Measurements from ENCODE around the gene IMPA2.

IMPA2 gene

GRCh38 chr18:12046046-12046750, 64.9 kb downstream of the IMPA2 start:
- Histone ChIP-seq H3K4me2 (ENCODE audit: low read depth, low read length, poor library complexity, severe bottlenecking) (no peak overlapping the region), H3K79me2 (ENCODE audit: insufficient read depth, low read length) (no peaks in the 10 kb centered on the region), H3K9me3 (ENCODE audit: insufficient read depth, low read depth, low read length) (no peaks in the 10 kb centered on the region), H3F3A (ENCODE audit: low read depth) (no peaks in the 10 kb centered on the region), H3K9ac (ENCODE audit: low read depth, low read length, poor library complexity, severe bottlenecking) (no peak overlapping the region), H4K20me1 (ENCODE audit: insufficient read depth, low read length, poor library complexity, severe bottlenecking) (no peaks in the 10 kb centered on the region), H3K36me3 (ENCODE audit: insufficient read depth, low read length) (no peaks in the 10 kb centered on the region), H2AFZ (ENCODE audit: low read length) (no peak overlapping the region), H3K4me3 (ENCODE audit: low read length, poor library complexity, severe bottlenecking) (no peak overlapping the region), H3K9me2 (replicated peaks; ENCODE audit: low read depth, low read length) (no peaks in the 10 kb centered on the region), H3K27me3 (ENCODE audit: insufficient read depth, low read length, poor library complexity, severe bottlenecking) (no peaks in the 10 kb centered on the region), H3K4me1 (ENCODE audit: insufficient read depth, low read length, poor library complexity, severe bottlenecking) (no peaks in the 10 kb centered on the region)
- no peak for TF ChIP-seq EZH2phosphoT487 (IDR thresholded peaks at IDR 0.05; ENCODE audit: borderline replicate concordance)
- TF ChIP-seq, protein P1, sequence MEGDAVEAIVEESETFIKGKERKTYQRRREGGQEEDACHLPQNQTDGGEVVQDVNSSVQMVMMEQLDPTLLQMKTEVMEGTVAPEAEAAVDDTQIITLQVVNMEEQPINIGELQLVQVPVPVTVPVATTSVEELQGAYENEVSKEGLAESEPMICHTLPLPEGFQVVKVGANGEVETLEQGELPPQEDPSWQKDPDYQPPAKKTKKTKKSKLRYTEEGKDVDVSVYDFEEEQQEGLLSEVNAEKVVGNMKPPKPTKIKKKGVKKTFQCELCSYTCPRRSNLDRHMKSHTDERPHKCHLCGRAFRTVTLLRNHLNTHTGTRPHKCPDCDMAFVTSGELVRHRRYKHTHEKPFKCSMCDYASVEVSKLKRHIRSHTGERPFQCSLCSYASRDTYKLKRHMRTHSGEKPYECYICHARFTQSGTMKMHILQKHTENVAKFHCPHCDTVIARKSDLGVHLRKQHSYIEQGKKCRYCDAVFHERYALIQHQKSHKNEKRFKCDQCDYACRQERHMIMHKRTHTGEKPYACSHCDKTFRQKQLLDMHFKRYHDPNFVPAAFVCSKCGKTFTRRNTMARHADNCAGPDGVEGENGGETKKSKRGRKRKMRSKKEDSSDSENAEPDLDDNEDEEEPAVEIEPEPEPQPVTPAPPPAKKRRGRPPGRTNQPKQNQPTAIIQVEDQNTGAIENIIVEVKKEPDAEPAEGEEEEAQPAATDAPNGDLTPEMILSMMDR (conservative IDR thresholded peaks at IDR 0.05; ENCODE audit: low read length), result no peak

DNA sequence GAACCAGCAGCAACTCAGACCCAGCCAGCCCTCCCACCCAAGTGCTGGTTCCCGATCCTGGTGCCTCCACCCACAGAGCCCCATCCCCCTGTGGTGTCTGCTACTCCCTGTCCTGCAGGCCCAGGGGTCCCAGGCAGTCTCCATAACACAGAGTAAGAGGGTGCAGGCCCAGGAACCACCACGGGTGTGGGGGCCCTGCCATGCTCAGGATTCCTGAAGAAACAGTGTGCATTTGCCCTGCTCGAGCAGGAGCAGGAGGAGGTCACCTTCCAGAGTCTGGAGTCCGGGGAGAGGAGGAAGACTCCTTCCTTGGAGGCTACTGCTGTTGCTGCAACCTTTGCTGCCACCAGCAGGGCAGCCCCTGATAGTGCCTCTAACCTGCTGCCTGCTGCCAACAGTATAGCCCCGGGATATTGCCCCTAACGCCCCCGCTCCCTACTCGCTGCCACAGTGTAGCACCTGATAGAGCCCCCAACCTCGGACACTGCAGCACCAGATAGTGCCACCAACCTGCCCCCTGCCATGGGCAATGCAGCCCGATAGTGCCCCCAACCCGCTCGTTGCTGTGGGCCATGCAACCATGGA, 65.5 kb downstream of the IMPA2 start:
- no peak for TF ChIP-seq EZH2phosphoT487 (IDR thresholded peaks at IDR 0.05; ENCODE audit: borderline replicate concordance)
- TF ChIP-seq, protein P1 (conservative IDR thresholded peaks at IDR 0.05; ENCODE audit: low read length), result no peak

GRCh38 chr18:12048010-12048826, 66.9 kb downstream of the IMPA2 start:
- H3K9me3 ChIP-seq (ENCODE audit: insufficient read depth, low read depth, low read length), result no peaks in the 10 kb centered on the region
- no peak overlapping the region for H2AFZ ChIP-seq (ENCODE audit: low read length)
- no peak for TF ChIP-seq EZH2phosphoT487 (IDR thresholded peaks at IDR 0.05; ENCODE audit: borderline replicate concordance)
- TF ChIP-seq, protein P1 (conservative IDR thresholded peaks at IDR 0.05; ENCODE audit: low read length), result no peak

More for the DNA sequence above, 65.5 kb downstream of the IMPA2 start:
- Histone ChIP-seq H3K9ac (ENCODE audit: low read depth, low read length, poor library complexity, severe bottlenecking) (no peak overlapping the region), H3K4me2 (ENCODE audit: low read depth, low read length, poor library complexity, severe bottlenecking) (no peak overlapping the region), H3K79me2 (ENCODE audit: insufficient read depth, low read length) (no peaks in the 10 kb centered on the region), H3F3A (ENCODE audit: low read depth) (no peaks in the 10 kb centered on the region), H3K36me3 (ENCODE audit: insufficient read depth, low read length) (no peaks in the 10 kb centered on the region), H2AFZ (ENCODE audit: low read length) (no peak overlapping the region), H4K20me1 (ENCODE audit: insufficient read depth, low read length, poor library complexity, severe bottlenecking) (no peaks in the 10 kb centered on the region), H3K4me3 (ENCODE audit: low read length, poor library complexity, severe bottlenecking) (no peak overlapping the region), H3K9me3 (ENCODE audit: insufficient read depth, low read depth, low read length) (no peaks in the 10 kb centered on the region), H3K4me1 (ENCODE audit: insufficient read depth, low read length, poor library complexity, severe bottlenecking) (no peaks in the 10 kb centered on the region), H3K27me3 (ENCODE audit: insufficient read depth, low read length, poor library complexity, severe bottlenecking) (no peaks in the 10 kb centered on the region), H3K9me2 (replicated peaks; ENCODE audit: low read depth, low read length) (no peaks in the 10 kb centered on the region)

More at GRCh38 chr18:12048010-12048826, 66.9 kb downstream of the IMPA2 start:
- no peak overlapping the region for H3K9ac ChIP-seq (ENCODE audit: low read depth, low read length, poor library complexity, severe bottlenecking)
- no peaks in the 10 kb centered on the region for H3K9me2 ChIP-seq (replicated peaks; ENCODE audit: low read depth, low read length)
- no peak overlapping the region for H3K4me3 ChIP-seq (ENCODE audit: low read length, poor library complexity, severe bottlenecking)
- no peaks in the 10 kb centered on the region for H3K36me3 ChIP-seq (ENCODE audit: insufficient read depth, low read length)
- no peak overlapping the region for H3K4me2 ChIP-seq (ENCODE audit: low read depth, low read length, poor library complexity, severe bottlenecking)
- no peaks in the 10 kb centered on the region for H3K27me3 ChIP-seq (ENCODE audit: insufficient read depth, low read length, poor library complexity, severe bottlenecking)
- H4K20me1 ChIP-seq (ENCODE audit: insufficient read depth, low read length, poor library complexity, severe bottlenecking), result no peaks in the 10 kb centered on the region
- H3K4me1 ChIP-seq (ENCODE audit: insufficient read depth, low read length, poor library complexity, severe bottlenecking), result no peaks in the 10 kb centered on the region
- H3K79me2 ChIP-seq (ENCODE audit: insufficient read depth, low read length), result no peaks in the 10 kb centered on the region
- no peaks in the 10 kb centered on the region for H3F3A ChIP-seq (ENCODE audit: low read depth)
